GM19397 (cell line): ENCODE data around the gene RBMY1E.
"Not testable (repeated sequence)": the region's sequence is repeated elsewhere in the genome, so short reads cannot be mapped to it uniquely, and the experiment has no call there.

Experiments
- ATAC-seq: cut with Tn5 transposase; IDR thresholded peaks from one replicate; pipeline ENCODE4 v1.9.1; 2021; ENCODE audit warnings: mild to moderate bottlenecking, moderate library complexity; ENCODE audit not compliant: unreplicated experiment

Gene RBMY1E

DNA sequence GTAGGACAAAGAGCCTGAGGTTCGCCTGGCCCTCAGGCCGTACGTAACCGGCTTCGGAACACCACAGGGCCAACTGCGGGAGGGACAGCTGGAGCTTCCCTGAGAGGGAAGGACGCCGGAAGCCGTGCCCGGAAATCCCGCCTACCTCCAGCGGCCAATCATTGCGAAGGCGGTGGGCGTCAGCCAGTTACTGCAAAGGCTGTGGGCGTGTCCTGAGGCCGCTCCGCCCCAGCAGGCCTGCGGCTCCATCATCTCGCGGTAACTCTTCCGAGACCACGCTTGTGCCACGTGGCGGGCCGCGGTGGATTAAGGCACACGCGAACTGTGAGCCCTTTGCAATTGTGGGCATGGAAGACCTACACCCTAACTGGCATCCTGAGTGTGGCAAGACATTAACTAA lies at the start of gene RBMY1E:
RBMY1E (minus strand) TSS at position 101 of the 400 bp plus-strand sequence. CDS start 1,978 bp downstream, outside the sequence.
- not testable (repeated sequence) for ATAC-seq

DNA sequence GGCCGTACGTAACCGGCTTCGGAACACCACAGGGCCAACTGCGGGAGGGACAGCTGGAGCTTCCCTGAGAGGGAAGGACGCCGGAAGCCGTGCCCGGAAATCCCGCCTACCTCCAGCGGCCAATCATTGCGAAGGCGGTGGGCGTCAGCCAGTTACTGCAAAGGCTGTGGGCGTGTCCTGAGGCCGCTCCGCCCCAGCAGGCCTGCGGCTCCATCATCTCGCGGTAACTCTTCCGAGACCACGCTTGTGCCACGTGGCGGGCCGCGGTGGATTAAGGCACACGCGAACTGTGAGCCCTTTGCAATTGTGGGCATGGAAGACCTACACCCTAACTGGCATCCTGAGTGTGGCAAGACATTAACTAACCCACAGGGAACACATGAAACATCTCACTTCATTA lies 23.4 kb downstream of the RBMY1E start, which contains the start of gene RBMY1D:
RBMY1D (minus strand) TSS at position 101 of the 400 bp plus-strand sequence. CDS start 2,013 bp downstream, outside the sequence.
- ATAC-seq, result not testable (repeated sequence)

DNA sequence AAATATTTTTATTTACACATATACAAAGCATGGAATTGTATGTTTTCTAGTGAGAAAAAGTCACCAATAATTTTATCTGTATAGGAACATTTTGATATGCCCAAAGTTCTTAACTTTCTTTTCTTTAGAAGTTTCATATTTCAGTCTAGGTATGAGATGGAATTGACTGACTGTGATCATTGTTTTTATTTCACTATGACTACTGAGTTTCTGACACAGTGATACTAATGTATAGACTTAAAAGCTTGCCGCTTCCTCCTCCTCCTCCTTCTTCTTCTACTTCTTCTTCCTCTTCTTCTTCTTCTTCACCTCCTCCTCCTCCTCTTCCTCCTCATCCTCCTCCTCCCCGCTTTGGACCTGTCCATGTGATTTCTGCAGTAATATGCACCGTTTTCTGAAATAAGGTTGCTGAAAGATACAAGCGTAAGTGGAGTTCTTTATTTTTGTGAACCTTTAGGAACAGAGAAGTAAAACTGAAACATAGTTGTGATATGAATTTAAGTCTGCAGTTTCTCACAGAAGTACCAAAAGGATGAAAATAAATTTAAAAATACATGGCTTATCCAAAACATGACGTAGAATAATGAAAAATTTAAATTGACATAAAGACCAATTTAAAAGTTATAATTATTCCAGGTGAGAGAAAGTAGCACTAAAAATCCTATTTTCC lies 48.3 kb downstream of the RBMY1E start:
- ATAC-seq, result peak; percentile 80
